Neuronal stem cell (in vitro differentiated cells): ENCODE results near the gene SCFD2.

Source experiments
- DNase-seq: peaks from one replicate; pipeline ENCODE4 v3.0.0-alpha.2; 2013; ENCODE audit warnings: low spot score
- H2AFZ ChIP-seq: one replicate; pipeline ENCODE4 v1.6.1; 2013; ENCODE audit warnings: mild to moderate bottlenecking, low read length, inconsistent platforms
- H2AK5ac ChIP-seq: 2 replicates; pipeline ENCODE4 v1.6.1; 2013; ENCODE audit warnings: low read depth, mild to moderate bottlenecking, inconsistent platforms, low read length, moderate library complexity, mixed read lengths
- H2BK120ac ChIP-seq: 2 replicates; pipeline ENCODE4 v1.6.1; 2013; ENCODE audit warnings: low read depth, mild to moderate bottlenecking, inconsistent platforms, low read length, moderate library complexity, mixed read lengths
- H2BK12ac ChIP-seq: one replicate; pipeline ENCODE4 v1.6.1; 2013; ENCODE audit warnings: low read length, inconsistent platforms
- H2BK15ac ChIP-seq: 2 replicates; pipeline ENCODE4 v1.6.1; 2013; ENCODE audit warnings: mild to moderate bottlenecking, low read length, inconsistent platforms, mixed read lengths
- H2BK5ac ChIP-seq: one replicate; pipeline ENCODE4 v1.6.1; 2013; ENCODE audit warnings: inconsistent platforms, mild to moderate bottlenecking, low read length, moderate library complexity
- H3K14ac ChIP-seq: one replicate; pipeline ENCODE4 v1.6.1; 2013; ENCODE audit warnings: low read length, inconsistent platforms
- H3K18ac ChIP-seq: 2 replicates; pipeline ENCODE4 v1.6.1; 2013; ENCODE audit warnings: low read length, inconsistent platforms
- H3K23ac ChIP-seq: 2 replicates; pipeline ENCODE4 v1.6.1; 2013; ENCODE audit warnings: low read depth, mild to moderate bottlenecking, mixed read lengths, low read length, inconsistent platforms; ENCODE audit not compliant: poor library complexity
- H3K27ac ChIP-seq: replicated peaks from 3 replicates; pipeline ENCODE4 v1.5.1; 2013; ENCODE audit warnings: low read length, inconsistent platforms
- H3K27me3 ChIP-seq, 3 experiments: 2 replicates each; pipeline ENCODE4 v1.6.1; 2013; ENCODE audit warnings: low read length in 3 of 3, mild to moderate bottlenecking in 2 of 3, inconsistent platforms in 1 of 3, low read depth in 1 of 3, mixed read lengths in 1 of 3, moderate library complexity in 1 of 3; ENCODE audit not compliant: control insufficient read depth in 3 of 3, insufficient read depth in 3 of 3
- H3K36me3 ChIP-seq, 2 donors: replicated peaks in 1 of 2; 2 replicates each; pipeline ENCODE4 v1.6.1; 2013; ENCODE audit warnings: low read length in 2 of 2; ENCODE audit not compliant: control insufficient read depth in 2 of 2, insufficient read depth in 2 of 2
- H3K4ac ChIP-seq: 2 replicates; pipeline ENCODE4 v1.6.1; 2013; ENCODE audit warnings: inconsistent platforms, mild to moderate bottlenecking, low read length, moderate library complexity
- H3K4me1 ChIP-seq, 2 donors: 1 replicate in 1 of 2; 2 replicates in 1 of 2; pipeline ENCODE4 v1.6.1; 2013; ENCODE audit warnings: low read length in 2 of 2, low read depth in 1 of 2; ENCODE audit not compliant: control insufficient read depth in 2 of 2, insufficient read depth in 1 of 2
- H3K4me2 ChIP-seq: one replicate; pipeline ENCODE4 v1.6.1; 2013; ENCODE audit warnings: mild to moderate bottlenecking, low read length, inconsistent platforms; ENCODE audit not compliant: insufficient read depth, poor library complexity, severe bottlenecking
- H3K4me3 ChIP-seq, 2 donors: 2 replicates each; pipeline ENCODE4 v1.5.1; 2013; ENCODE audit warnings: low read length in 2 of 2, mild to moderate bottlenecking in 2 of 2, inconsistent platforms in 1 of 2, moderate library complexity in 1 of 2
- H3K79me1 ChIP-seq: one replicate; pipeline ENCODE4 v1.6.1; 2013; ENCODE audit warnings: low read depth, mild to moderate bottlenecking, inconsistent platforms, low read length, moderate library complexity
- H3K9ac ChIP-seq: one replicate; pipeline ENCODE4 v1.6.1; 2013; ENCODE audit warnings: mild to moderate bottlenecking, low read depth, low read length, inconsistent platforms; ENCODE audit not compliant: poor library complexity
- H3K9me3 ChIP-seq, 2 donors: replicated peaks in 1 of 2; 2 replicates each; pipeline versions ENCODE3 to v1.6.1; 2013; ENCODE audit warnings: low read length in 2 of 2, mild to moderate bottlenecking in 2 of 2, inconsistent platforms in 1 of 2, low read depth in 1 of 2, mixed read lengths in 1 of 2, moderate library complexity in 1 of 2; ENCODE audit not compliant: control insufficient read depth in 2 of 2, insufficient read depth in 1 of 2
- H4K8ac ChIP-seq: one replicate; pipeline ENCODE4 v1.6.1; 2013; ENCODE audit warnings: low read depth, mild to moderate bottlenecking, inconsistent platforms, low read length, moderate library complexity
- H4K91ac ChIP-seq: one replicate; pipeline ENCODE4 v1.6.1; 2013; ENCODE audit warnings: low read length, low read depth, mild to moderate bottlenecking, inconsistent platforms; ENCODE audit not compliant: poor library complexity
- WGBS, 2 donors: extraction: QIAGEN DNeasy Blood & Tissue Kit; methylation state at CpG; one replicate each; pipeline ENCODE4 v1.1.7; 2013; ENCODE audit warnings: missing lambda C conversion rate in 2 of 2, mixed read lengths in 1 of 2; ENCODE audit not compliant: insufficient read length in 2 of 2, insufficient replicate concordance in 1 of 2; ENCODE audit errors: extremely low coverage in 2 of 2; 5-methylcytosine and 5-hydroxymethylcytosine counted together

The SCFD2 gene

GRCh38 chr4:53123171-53123570, 242.7 kb downstream of the SCFD2 start:
- Histone ChIP-seq H3K36me3 (no peaks in the 10 kb centered on the region), H3K9me3 (no peaks in the 10 kb centered on the region)

DNA sequence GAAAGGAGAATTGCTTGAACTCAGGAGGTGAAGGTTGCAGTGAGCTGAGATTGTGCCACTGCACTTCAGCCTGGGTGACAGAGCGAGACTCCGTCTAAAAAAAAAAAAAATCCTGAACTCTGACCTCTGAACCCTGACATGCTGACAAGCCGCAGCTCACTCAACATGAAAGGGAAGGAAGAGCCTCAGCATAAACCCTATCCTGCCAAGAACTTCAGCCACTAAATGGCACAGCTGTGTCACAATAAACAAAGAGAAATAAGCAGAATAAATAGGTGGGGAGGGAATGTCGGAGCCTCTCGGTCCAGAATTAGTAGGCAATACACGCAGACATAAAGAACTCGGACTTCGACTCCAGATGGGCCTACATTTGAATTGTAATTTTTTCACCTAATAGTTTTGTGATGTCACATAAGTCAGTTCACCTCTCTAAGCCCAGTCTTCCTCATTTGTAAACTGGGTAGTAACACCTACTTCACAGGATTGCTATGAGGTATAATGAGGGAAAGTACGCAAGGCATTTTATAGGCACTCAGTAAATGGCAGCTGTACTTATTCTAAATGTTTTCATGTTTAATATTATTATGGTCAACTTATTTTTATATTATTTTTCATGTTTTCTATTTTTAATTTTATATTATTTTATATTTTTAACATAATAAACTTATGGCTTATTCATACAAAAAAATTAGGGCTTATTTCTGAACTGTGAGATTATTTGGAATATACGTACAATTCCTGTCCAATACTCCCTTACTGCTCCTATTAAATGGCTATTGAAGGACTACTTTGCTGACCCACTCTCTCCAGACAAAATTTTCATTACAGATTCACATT, 243.4 kb downstream of the SCFD2 start:
- no peak overlapping the region for H3K18ac ChIP-seq
- H3K4me3 ChIP-seq: no peak overlapping the region
- H2BK12ac ChIP-seq: no peak overlapping the region
- H2AK5ac ChIP-seq: no peak overlapping the region
- no peak overlapping the region for H3K9ac ChIP-seq
- H2BK5ac ChIP-seq: no peak overlapping the region
- H2AFZ ChIP-seq: peak overlapping the region; percentile 58
- no peak overlapping the region for H2BK15ac ChIP-seq
- H3K9me3 ChIP-seq: no peaks in the 10 kb centered on the region
- no peaks in the 10 kb centered on the region for H3K36me3 ChIP-seq
- no peak overlapping the region for H4K91ac ChIP-seq
- H3K79me1 ChIP-seq: no peaks in the 10 kb centered on the region
- H3K14ac ChIP-seq: no peak overlapping the region
- H2BK120ac ChIP-seq: no peak overlapping the region
- no peak overlapping the region for H3K27ac ChIP-seq
- no peaks in the 10 kb centered on the region for H3K27me3 ChIP-seq
- no peak overlapping the region for H3K23ac ChIP-seq
- no peak overlapping the region for H4K8ac ChIP-seq
- no peak for DNase-seq
- WGBS, 2 donors: no CpG with 5 or more reads among the region's 10 CpGs
- H3K4me2 ChIP-seq: no peak overlapping the region
- peaks cover 7 to 25% of the 10 kb centered on the region in 2 donors for H3K4me1 ChIP-seq
- H3K4ac ChIP-seq: no peak overlapping the region

More at GRCh38 chr4:53123171-53123570, 242.7 kb downstream of the SCFD2 start:
- Histone ChIP-seq H3K4ac (no peak overlapping the region), H2AFZ (no peak overlapping the region), H3K27ac (no peak overlapping the region), H3K14ac (no peak overlapping the region), H3K27me3 (no peaks in the 10 kb centered on the region), H2BK12ac (no peak overlapping the region), H3K4me1 (peaks cover 7 to 25% of the 10 kb centered on the region in 2 donors), H4K91ac (no peak overlapping the region), H2BK120ac (no peak overlapping the region), H3K9ac (no peak overlapping the region), H2AK5ac (no peak overlapping the region), H3K18ac (no peak overlapping the region), H3K23ac (no peak overlapping the region), H2BK5ac (no peak overlapping the region), H4K8ac (no peak overlapping the region), H3K4me3 (no peak overlapping the region), H3K79me1 (no peaks in the 10 kb centered on the region), H2BK15ac (no peak overlapping the region), H3K4me2 (no peak overlapping the region)
- DNase-seq: no peak
- WGBS, 2 donors: no CpG with 5 or more reads among the region's 2 CpGs

- WGBS, 2 donors: no CpG with 5 or more reads among the region's 6 CpGs
- no peak overlapping the region for H3K23ac ChIP-seq
- H3K4me1 ChIP-seq: peaks cover 7 to 31% of the 10 kb centered on the region in 2 donors
Observed at GRCh38 chr4:53121264-53121865, 244.5 kb downstream of the SCFD2 start.

DNA sequence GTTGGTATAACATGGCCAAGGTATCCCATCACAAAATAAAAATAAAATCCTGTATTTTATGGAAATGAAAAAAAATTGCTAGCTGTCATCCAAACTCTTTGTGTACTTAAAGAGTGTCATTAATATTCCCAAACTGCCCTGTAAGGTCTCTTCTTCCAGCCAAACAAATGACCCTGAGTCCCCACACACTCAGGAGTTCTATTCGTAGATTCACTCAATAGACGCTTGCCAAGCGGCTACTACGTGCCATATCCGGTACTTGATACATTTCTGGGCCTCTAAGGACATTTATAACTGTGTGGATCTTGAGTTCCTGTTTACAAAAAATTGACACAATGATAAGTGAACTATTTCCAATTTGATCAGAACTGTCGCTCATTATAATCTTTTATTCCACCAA, 245.1 kb downstream of the SCFD2 start:
- Histone ChIP-seq H3K79me1 (no peaks in the 10 kb centered on the region), H4K8ac (no peak overlapping the region), H3K23ac (no peak overlapping the region), H3K9ac (no peak overlapping the region), H2BK120ac (no peak overlapping the region), H2BK15ac (no peak overlapping the region), H4K91ac (no peak overlapping the region), H2BK12ac (no peak overlapping the region), H2BK5ac (no peak overlapping the region), H2AFZ (peak overlapping the region; percentile 19), H2AK5ac (no peak overlapping the region), H3K4me1 (peaks cover 7 to 31% of the 10 kb centered on the region in 2 donors), H3K18ac (no peak overlapping the region), H3K14ac (no peak overlapping the region), H3K4me3 (no peak overlapping the region), H3K36me3 (no peaks in the 10 kb centered on the region), H3K9me3 (no peaks in the 10 kb centered on the region), H3K27me3 (no peaks in the 10 kb centered on the region), H3K4ac (no peak overlapping the region), H3K27ac (peak overlapping the region; percentile 20), H3K4me2 (no peak overlapping the region)
- WGBS, 2 donors: no CpG with 5 or more reads among the region's 6 CpGs
- DNase-seq: no peak

More at GRCh38 chr4:53121264-53121865, 244.5 kb downstream of the SCFD2 start:
- H3K4ac ChIP-seq: no peak overlapping the region
- H3K79me1 ChIP-seq: no peaks in the 10 kb centered on the region
- no peak overlapping the region for H3K18ac ChIP-seq
- DNase-seq: no peak
- H4K8ac ChIP-seq: no peak overlapping the region
- H3K27ac ChIP-seq: peak overlapping the region; percentile 20
- H3K4me2 ChIP-seq: no peak overlapping the region
- H4K91ac ChIP-seq: no peak overlapping the region
- H2BK12ac ChIP-seq: no peak overlapping the region
- H2BK5ac ChIP-seq: no peak overlapping the region
- no peak overlapping the region for H2BK120ac ChIP-seq
- peak overlapping the region; percentile 19 for H2AFZ ChIP-seq
- no peak overlapping the region for H3K9ac ChIP-seq
- no peaks in the 10 kb centered on the region for H3K9me3 ChIP-seq
- no peaks in the 10 kb centered on the region for H3K36me3 ChIP-seq
- no peak overlapping the region for H2BK15ac ChIP-seq
- H3K27me3 ChIP-seq: no peaks in the 10 kb centered on the region
- no peak overlapping the region for H3K14ac ChIP-seq
- no peak overlapping the region for H3K4me3 ChIP-seq
- no peak overlapping the region for H2AK5ac ChIP-seq
